Mesodermal cell (in vitro differentiated cells): Measurements from ENCODE around the gene OSM.

ENCODE experiments used
- H3K27ac ChIP-seq: 2 replicates; pipeline ENCODE4 v1.7.0; 2013; ENCODE audit warnings: mild to moderate bottlenecking, low read depth, low read length, moderate library complexity; ENCODE audit not compliant: severe bottlenecking
- H3K36me3 ChIP-seq: 2 replicates; pipeline ENCODE4 v1.7.1; 2013; ENCODE audit warnings: mild to moderate bottlenecking, low read length, moderate library complexity; ENCODE audit not compliant: control insufficient read depth, insufficient read depth
- H3K4me1 ChIP-seq: one replicate; pipeline ENCODE4 v1.7.1; 2013; ENCODE audit warnings: mild to moderate bottlenecking, low read length; ENCODE audit not compliant: insufficient read depth, control insufficient read depth, poor library complexity, severe bottlenecking
- H3K4me3 ChIP-seq: 2 replicates; pipeline ENCODE4 v1.7.0; 2013; ENCODE audit warnings: low read length, control low read depth, mild to moderate bottlenecking; ENCODE audit not compliant: insufficient read depth, poor library complexity, severe bottlenecking; ENCODE audit errors: extremely low read depth
- H3K9me3 ChIP-seq: 2 replicates; pipeline ENCODE4 v1.7.1; 2013; ENCODE audit warnings: mild to moderate bottlenecking, low read length, moderate library complexity; ENCODE audit not compliant: control insufficient read depth
- WGBS, 2 experiments: methylation state at CpG; one replicate each; pipeline ENCODE4 v1.1.5; 2013; ENCODE audit warnings: missing lambda C conversion rate in 2 of 2; ENCODE audit not compliant: insufficient coverage in 2 of 2; 5-methylcytosine and 5-hydroxymethylcytosine counted together

Gene OSM

DNA sequence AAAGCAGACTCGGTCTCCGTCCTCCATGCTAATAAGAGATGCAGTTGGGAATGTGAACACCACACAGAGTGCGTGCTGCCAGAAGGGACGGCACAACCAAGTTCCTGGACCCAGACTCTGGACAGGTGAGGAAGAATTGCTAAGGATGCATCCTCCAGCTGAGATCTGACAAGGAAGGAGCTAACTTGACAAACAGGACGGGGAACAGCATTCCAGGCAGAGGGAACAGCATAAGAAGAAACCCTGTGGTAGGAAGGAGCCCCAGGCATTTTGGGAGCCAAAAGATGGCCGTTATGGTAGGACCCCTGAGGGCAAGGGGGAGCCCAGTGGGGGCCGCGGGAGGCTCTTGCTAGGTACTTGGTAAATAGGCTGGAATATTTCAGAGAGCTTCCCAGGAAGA, 6.0 kb downstream of the OSM start:
- H3K27ac ChIP-seq, result no peak overlapping the region
- no peak overlapping the region for H3K4me3 ChIP-seq
- H3K4me1 ChIP-seq, result peaks cover 15% of the 10 kb centered on the region
- no peaks in the 10 kb centered on the region for H3K9me3 ChIP-seq
- WGBS, 2 experiments, result 92 to 95% methylated on average over 6 to 8 of the region's 8 CpGs
- H3K36me3 ChIP-seq, result no peaks in the 10 kb centered on the region

DNA sequence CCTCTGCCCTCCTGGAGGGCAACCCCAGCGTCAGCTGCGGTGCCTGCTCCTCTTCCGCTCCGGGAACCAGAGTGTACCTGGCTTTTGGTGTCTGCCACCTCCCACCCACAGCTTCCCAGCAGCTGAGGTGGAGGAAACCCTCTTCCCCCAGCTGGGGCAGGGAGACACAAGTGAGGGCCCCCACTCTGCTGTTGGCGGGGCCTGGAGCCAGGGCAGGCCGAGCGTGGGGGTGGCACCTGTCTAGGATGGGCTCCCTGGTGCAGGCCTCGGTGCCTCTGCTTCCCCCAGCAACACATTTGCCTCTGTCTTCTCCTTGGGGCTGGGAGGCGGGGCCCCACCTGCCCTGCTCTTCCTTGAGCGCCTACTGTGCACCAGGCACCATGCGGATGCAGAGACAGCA, 6.4 kb downstream of the OSM start:
- WGBS, 2 experiments, result 97 to 99% methylated on average over 7 to 8 of the region's 11 CpGs
- Histone ChIP-seq H3K4me1 (peaks cover 15% of the 10 kb centered on the region), H3K27ac (no peak overlapping the region), H3K9me3 (no peaks in the 10 kb centered on the region), H3K4me3 (no peak overlapping the region), H3K36me3 (no peaks in the 10 kb centered on the region)

GRCh38 chr22:30254314-30254713, 12.3 kb downstream of the OSM start:
- WGBS, 2 experiments, result 86 to 100% methylated on average over 1 to 3 of the region's 6 CpGs
- Histone ChIP-seq H3K9me3 (no peaks in the 10 kb centered on the region), H3K27ac (no peak overlapping the region), H3K4me1 (peaks cover 41% of the 10 kb centered on the region), H3K4me3 (no peak overlapping the region), H3K36me3 (no peaks in the 10 kb centered on the region)

GRCh38 chr22:30253205-30253852, 13.3 kb downstream of the OSM start:
- no peak overlapping the region for H3K27ac ChIP-seq

GRCh38 chr22:30252411-30253204, 14.0 kb downstream of the OSM start:
- H3K27ac ChIP-seq, result no peak overlapping the region
- 87 to 88% methylated on average over 13 to 22 of the region's 22 CpGs for WGBS, 2 experiments
- no peaks in the 10 kb centered on the region for H3K9me3 ChIP-seq
- H3K4me1 ChIP-seq, result peaks cover 42% of the 10 kb centered on the region
- H3K36me3 ChIP-seq, result no peaks in the 10 kb centered on the region
- no peak overlapping the region for H3K4me3 ChIP-seq

More at GRCh38 chr22:30253205-30253852, 13.3 kb downstream of the OSM start:
- H3K9me3 ChIP-seq, result no peaks in the 10 kb centered on the region
- H3K36me3 ChIP-seq, result no peaks in the 10 kb centered on the region
- peaks cover 47% of the 10 kb centered on the region for H3K4me1 ChIP-seq
- 77 to 86% methylated on average over 12 to 13 of the region's 22 CpGs for WGBS, 2 experiments
- H3K4me3 ChIP-seq, result no peak overlapping the region

DNA sequence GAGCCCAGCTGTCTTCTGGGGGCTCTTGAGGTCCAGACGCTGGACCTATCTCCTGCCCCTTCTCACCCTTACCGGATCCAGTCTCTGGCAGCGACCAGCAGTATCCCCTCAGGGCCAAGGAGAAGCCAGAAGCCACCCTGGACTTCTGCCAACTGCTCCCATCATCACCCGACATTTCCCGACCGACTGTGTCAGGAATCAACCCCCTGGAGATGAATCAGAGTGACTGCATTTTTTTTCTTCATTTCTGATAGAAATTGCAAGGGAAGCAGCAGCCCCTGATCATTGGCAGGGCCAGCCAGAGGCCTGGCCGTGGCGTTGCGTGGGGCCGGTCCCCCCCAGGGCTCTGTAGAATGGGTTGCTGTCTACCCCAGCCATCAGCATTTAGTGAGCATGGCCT, 14.9 kb downstream of the OSM start:
- no peak overlapping the region for H3K4me3 ChIP-seq
- 93 to 96% methylated on average over 7 to 10 of the region's 10 CpGs for WGBS, 2 experiments
- no peaks in the 10 kb centered on the region for H3K36me3 ChIP-seq
- peaks cover 39% of the 10 kb centered on the region for H3K4me1 ChIP-seq
- H3K9me3 ChIP-seq, result no peaks in the 10 kb centered on the region
- H3K27ac ChIP-seq, result no peak overlapping the region

- WGBS, 2 experiments, result 84 to 96% methylated on average over 5 to 8 of the region's 12 CpGs
- no peak overlapping the region for H3K27ac ChIP-seq
- peaks cover 36% of the 10 kb centered on the region for H3K4me1 ChIP-seq
- no peaks in the 10 kb centered on the region for H3K9me3 ChIP-seq
- H3K4me3 ChIP-seq, result no peak overlapping the region
- no peaks in the 10 kb centered on the region for H3K36me3 ChIP-seq
These were observed 15.9 kb downstream of the OSM start for GRCh38 chr22:30250661-30251267.

DNA sequence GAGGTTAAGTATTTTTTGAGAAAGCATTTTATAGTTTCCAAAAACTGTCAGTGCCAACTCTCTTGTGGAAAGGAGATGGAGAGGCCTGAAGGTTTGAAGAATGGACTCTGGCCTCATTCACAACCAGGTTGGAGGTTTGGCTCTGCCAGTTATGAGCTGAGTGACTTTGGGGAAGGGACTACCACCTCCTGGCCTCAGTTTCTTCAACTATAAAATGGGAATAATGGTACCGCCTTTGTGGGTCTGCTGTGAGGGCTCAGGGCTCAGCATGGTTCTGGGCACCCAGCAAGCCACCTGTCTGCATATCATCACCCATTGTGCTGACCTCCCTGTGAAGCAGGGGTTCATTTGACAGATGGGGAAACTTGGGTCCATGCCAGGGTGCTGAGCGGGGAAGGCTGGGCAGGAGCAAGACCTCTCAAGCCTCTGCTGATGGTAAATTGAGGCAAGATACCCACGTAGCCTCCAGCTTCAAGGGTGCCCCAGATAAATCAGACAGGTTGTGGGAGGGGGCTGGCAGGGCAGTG, 16.5 kb downstream of the OSM start:
- H3K27ac ChIP-seq, result no peak overlapping the region
- no peaks in the 10 kb centered on the region for H3K36me3 ChIP-seq
- H3K4me1 ChIP-seq, result peaks cover 36% of the 10 kb centered on the region
- WGBS, 2 experiments, result 100% methylated on average over 3 of the region's 3 CpGs
- H3K4me3 ChIP-seq, result no peak overlapping the region
- H3K9me3 ChIP-seq, result no peaks in the 10 kb centered on the region

DNA sequence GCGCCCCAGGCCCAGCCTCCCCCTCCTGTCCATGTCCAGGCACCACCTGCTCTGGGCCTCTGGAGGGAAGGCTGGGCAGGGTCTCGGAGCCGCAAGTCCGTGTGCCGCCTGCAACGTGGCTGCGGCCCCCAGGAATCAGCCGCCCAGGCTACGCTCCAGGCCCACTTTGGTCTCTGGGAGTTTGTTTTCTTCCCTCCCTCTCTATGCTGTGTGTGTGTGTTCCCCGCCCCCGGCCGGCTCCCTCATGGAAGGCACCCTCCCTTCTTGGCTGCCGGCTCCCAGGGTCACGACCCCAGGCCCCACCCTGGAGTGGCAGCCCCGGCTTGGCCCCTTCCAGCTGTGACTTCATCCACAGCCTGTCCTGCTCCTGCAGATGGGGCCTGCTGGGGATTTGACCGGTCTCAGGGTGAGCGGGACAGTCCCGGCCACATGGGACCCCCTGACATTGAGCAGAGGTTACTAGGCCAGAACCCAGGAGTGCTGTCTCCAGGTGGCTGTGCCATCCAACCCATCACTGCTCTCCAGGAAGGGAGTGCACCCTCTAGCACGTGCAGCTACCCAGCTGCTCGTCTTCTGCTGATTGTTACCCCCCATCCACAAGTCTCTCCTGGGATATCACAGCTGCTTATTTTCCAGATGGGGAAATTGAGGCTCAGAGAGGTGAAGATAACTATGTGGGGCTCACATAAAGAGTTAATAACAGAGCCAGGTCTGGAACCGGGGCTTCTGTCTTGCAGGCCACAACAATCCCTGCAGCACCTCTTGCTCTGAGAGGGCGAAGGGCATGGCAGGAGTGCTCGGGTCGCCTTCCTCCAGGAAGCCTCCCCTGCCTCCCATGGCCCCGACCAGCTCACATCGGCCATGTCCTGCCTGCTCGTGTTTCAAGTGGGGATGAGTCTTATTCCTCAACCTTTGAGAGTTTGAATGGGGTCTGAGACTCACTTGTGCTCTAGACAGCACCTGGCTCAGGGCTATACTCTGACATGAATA, 17.3 kb downstream of the OSM start:
- no peaks in the 10 kb centered on the region for H3K9me3 ChIP-seq
- peaks cover 36% of the 10 kb centered on the region for H3K4me1 ChIP-seq
- 71 to 80% methylated on average over 19 to 20 of the region's 27 CpGs for WGBS, 2 experiments
- no peak overlapping the region for H3K4me3 ChIP-seq
- no peak overlapping the region for H3K27ac ChIP-seq
- H3K36me3 ChIP-seq, result no peaks in the 10 kb centered on the region

- Histone ChIP-seq H3K4me3 (no peak overlapping the region), H3K4me1 (peaks cover 29% of the 10 kb centered on the region)
- 94 to 95% methylated on average over 5 to 6 of the region's 6 CpGs for WGBS, 2 experiments
These were observed 18.2 kb downstream of the OSM start for GRCh38 chr22:30248484-30248883.

More at GRCh38 chr22:30248484-30248883, 18.2 kb downstream of the OSM start:
- H3K27ac ChIP-seq, result no peak overlapping the region
- no peaks in the 10 kb centered on the region for H3K9me3 ChIP-seq
- H3K36me3 ChIP-seq, result no peaks in the 10 kb centered on the region
